GM21786 (cell line): ENCODE measurements around the gene CFAP92.

ENCODE experiments used
- ATAC-seq: cut with Tn5 transposase; IDR thresholded peaks from one replicate; pipeline ENCODE4 v1.9.1; 2021; ENCODE audit not compliant: unreplicated experiment

Gene CFAP92

DNA sequence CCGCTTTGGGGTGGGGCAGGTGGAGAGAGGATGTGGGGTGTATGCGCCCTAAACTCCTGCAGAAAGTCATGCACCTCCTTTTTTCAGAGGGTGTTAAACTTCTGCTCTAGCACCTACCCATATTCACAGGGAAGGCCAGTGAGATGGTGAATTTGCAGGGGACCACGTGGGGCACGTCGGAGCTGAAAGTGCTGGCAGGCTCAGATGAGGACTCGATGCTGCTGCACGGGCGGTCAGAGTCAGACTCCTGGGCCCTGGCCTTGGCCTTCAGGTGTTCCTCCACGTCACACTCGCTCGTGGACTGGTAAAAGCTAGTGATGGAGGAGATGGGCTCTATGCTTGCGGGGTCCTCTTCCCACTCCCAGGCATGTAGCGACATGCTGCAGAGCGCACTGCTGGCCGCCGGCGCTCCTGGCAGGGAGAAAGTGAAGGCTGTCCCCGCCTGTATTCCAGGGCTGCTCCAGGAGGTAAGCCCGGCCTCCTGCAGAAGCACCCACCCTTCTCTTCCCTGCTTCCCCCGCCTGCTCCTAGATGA lies 883 bp downstream of the CFAP92 start:
- no peak for ATAC-seq

DNA sequence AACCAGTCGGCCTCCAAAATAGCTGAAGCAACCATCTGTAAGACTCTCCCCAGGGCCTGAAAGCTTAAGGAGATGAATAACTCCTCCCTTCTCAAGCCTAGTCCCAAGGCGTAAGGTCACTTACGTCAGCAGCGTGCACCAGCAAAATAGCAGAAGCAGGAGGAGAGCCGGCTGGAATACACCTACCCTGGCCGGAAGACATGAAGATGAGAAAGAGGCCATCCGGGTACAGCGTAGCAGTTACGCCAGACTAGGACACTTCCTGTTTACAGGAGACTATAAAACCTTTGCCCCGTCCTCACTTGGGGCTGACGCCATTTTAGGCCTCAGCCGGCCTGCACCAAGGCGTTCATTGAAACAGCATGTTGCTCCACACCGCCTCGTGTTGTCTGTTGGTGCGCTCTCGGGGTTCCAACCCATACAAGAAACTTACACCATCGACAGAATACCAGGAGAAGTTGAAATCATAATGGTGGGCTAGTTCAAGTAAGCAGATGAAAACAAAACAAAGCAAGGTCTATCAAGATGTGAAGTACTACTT lies 2.5 kb downstream of the CFAP92 start:
- ATAC-seq, result no peak

- no peak for ATAC-seq
Observed at GRCh38 chr3:128988286-128988685, 5.6 kb downstream of the CFAP92 start.

DNA sequence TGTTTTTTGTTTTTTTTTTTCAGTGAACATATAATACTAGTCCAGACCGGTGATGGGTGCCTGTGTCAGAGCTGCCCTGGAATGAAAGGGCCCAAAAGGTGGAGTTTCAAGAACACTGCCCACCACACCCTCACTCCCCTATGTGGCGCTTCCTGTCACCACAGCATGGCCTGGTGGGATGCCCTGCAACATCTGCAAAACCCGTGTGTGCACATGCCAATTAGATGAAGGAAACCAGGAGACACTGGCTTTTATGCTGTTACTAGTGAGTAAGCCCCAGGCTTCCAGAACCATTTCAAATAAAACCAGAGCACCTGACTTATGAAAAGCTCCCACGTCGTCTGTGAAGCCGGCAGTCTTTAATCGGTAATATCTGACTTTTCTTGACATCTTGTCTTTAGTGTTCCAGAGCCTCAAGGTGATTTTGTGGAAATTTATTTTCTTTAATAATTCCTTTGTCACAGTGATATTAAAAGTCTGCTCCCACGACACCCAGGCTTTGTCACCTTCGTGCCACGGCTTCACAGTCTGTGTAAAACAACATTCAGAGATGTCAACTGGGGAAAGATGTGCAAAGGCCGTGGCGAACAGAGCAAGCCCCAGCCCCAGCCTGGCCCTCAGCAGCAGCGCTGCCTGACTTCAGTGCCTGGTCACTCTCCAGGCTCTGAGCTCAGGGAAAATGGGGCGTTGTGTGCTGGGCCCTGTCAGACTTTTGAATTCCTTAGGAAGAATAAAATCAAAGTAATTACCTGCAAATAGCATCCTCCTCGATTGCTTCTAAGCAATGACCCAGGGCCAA lies 6.4 kb downstream of the CFAP92 start:
- ATAC-seq, result no peak

GRCh38 chr3:128984596-128984995 lies 9.3 kb downstream of the CFAP92 start:
- ATAC-seq, result no peak

DNA sequence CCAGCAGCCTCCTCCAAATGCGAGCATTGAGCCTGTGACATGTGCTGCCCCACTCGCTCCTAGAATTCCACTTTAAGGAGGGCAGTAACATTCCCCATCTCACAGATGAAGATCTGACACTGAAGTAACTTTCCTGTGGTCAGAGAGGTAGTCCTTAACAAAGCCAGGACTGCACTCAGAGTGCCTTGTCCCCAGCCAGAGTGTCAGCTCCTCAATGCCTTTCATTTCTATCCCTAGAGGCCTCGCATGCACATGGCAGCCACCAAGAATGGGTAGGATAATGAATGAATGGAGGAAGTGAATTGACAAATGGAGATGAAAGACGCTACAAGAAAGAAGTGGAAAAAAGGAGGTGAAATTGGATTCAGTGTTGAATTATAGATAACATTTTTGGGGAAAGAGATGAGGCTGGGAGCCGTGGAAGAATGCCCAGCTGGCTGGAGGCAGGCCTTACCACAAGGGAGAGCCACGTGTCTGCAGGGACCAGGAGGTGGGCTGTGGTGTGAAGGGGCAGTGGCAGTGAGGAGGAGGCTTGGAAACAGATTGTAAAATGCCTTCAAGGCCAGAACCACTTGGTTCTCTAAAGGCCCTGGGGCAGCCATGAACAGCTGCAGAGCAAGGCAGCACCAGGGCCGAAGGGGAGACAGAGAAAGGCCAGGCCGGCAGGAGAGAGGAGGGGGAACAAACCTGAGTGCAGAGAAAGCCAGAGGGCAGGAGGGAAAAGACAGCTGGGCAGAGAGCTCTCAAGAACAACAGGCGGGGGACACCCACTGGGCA lies 10.4 kb downstream of the CFAP92 start:
- ATAC-seq, result no peak

- no peak for ATAC-seq
Observed at GRCh38 chr3:128975276-128975675, 18.6 kb downstream of the CFAP92 start.

DNA sequence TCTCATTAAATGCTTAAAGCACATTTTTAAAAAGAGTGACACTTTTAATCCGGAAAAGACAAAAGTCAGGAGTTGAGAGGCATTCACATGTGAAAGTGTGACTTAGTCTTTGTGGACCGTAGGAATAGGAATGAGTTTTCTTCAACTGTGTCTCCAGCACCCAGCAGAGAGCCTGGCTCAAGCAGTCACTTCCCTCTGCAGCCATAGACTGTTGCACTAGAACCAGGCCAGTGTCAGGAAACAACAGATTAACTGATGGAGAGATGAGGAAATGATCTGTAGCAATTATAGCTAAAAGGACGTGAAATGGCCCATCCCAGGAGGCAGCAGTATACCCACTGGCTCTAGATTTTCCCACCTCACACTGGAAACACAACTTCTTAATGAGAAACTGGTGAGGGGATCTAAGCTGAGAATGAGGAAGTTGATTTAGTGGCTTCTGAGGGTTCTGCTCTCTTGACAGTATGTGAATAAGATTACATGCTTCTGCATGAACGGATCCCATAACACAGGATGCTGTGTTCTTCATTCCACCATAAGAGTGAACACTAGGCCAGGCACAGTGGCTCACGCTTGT lies 19.8 kb downstream of the CFAP92 start:
- ATAC-seq, result no peak

- ATAC-seq, result no peak
Observed at GRCh38 chr3:128971421-128972100, 22.3 kb downstream of the CFAP92 start.

DNA sequence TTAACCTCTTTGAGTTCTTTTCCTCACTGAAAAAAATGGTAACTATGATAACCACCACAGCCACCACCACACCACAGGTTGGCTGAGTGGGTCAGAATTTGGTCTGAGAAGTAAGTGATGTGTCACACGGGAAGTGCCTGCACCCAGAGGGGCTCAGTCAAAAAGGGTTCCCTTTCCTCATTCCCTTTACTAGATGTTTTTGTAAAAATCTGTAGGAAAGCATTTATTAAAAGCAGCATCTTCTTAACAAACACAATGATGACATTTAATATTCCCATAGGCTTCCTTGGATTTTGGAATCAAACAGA lies 23.2 kb downstream of the CFAP92 start:
- ATAC-seq, result no peak

- no peak for ATAC-seq
Observed at GRCh38 chr3:128969993-128970739, 23.7 kb downstream of the CFAP92 start.

- ATAC-seq, result no peak
Observed at GRCh38 chr3:128967748-128968355, 26.0 kb downstream of the CFAP92 start.

GRCh38 chr3:128965818-128966217 lies 28.1 kb downstream of the CFAP92 start:
- ATAC-seq, result no peak

DNA sequence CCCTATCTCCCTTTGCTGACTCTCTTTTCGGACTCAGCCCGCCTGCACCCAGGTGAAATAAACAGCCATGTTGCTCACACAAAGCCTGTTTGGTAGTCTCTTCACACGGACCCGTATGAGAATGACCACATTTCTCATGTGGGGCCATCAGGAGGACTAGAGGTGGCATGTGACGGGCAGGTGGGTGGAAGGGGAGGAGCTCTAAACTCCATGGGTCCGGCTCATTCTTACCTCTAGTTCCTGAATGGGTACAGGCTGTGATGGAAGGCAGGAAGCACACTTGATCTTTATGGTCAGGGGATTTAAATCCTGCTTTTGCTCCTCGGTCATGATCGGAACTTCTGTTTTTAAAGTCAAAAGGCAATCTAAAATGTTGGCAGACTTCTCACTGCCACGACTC lies 28.6 kb downstream of the CFAP92 start:
- ATAC-seq, result no peak

DNA sequence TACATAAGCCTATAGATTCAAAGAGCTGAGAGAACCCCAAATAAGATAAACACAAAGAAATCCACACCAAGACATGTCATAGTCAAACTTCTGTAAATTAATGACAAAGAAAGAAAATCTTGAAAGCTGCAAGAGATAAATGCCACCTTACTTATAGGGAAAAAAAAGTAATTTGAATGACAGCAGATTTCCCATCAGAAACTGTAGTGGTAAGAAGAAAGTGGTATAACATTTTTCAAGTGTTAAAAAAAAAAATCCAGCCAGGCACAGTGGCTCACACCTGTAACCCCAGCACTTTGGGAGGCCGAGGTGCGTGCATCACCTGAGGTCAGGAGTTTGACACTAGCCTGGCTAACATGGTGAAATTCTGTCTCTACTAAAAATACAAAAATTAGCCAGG lies 37.4 kb downstream of the CFAP92 start:
- ATAC-seq, result no peak

GRCh38 chr3:128950223-128950938 lies 43.5 kb downstream of the CFAP92 start:
- ATAC-seq, result no peak

- no peak for ATAC-seq
Observed at GRCh38 chr3:128949158-128949557, 44.7 kb downstream of the CFAP92 start.

- ATAC-seq, result no peak
Observed at GRCh38 chr3:128946411-128946810, 47.5 kb downstream of the CFAP92 start.

DNA sequence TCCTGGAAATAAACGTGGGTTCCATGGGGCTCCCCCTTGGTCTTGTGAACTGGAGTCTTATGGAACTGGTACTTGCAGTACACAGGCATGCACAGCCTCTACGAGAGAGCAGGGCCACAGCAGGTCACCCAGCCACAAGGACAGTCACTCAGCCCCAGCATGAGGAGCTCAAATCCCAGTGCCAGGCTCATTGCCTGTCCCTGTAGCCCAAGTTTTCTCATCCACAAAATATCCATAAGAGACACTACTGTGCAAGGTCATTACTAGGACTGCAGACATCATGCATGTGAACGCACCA lies 48.0 kb downstream of the CFAP92 start:
- no peak for ATAC-seq
